Dermis microvascular lymphatic vessel endothelial cell (primary cell): ENCODE measurements around the gene NUDT13. TPM values are rescaled to one million over a fixed set of nuclear protein-coding genes. Genes with fewer than 3 reads are reported as not detected.
"Not testable (repeated sequence)": the region's sequence is repeated elsewhere in the genome, so short reads cannot be mapped to it uniquely, and the experiment has no call there.

Source experiments
- DNase-seq, 2 donors: peaks; one replicate each; pipeline versions ENCODE4 v3.0.0 to v3.0.0-alpha.2; 2010; ENCODE audit warnings: low read depth in 2 of 2
- total RNA-seq: library from RNA; depleted of rRNA; stranded (reverse); fragments of >200 nt; gene quantifications from 2 replicates; pipeline ENCODE4 v1.2.1, GENCODE V29; 2014

Gene NUDT13
- total RNA-seq, 1 donor from 2014 or later, result 1.3 TPM

DNA sequence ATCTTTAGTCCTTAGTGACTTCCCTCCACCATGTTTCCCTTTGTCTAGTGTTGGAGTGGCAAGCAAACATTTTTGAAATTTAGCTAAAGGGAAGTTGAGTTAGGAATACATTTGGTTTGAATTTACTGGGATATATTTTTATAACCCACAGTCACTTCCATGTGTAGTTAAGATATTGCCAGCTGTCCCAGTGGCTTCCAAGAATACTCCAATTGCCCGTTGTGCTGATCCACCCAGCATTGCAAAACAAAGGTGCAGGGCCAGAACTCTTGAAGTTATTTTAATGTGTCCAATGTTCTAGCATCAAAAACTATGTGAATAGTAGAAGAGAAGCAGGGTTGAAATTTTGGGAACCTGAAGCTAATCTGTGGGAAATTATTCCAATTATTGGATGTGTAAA, 11.1 kb upstream of the NUDT13 start:
- no peak for DNase-seq

DNA sequence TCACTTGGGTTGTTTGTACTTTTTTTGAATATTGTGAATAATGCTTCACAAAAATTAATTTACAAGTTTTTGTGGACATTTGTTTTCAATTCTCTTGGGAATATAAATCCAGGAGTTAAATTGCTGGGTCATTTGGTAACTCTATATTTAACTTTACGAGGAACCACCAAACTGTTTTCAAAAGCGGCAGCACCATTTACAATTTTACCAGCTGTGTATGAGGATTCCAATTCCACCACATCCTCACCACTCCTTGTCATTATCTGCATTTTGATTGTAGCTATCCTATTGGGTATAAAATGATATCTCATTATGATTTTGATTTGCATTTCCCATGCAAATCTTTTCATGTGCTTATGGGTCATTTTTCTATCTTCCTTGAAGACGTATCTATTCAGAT, 4.0 kb upstream of the NUDT13 start:
- DNase-seq, result no peak

DNA sequence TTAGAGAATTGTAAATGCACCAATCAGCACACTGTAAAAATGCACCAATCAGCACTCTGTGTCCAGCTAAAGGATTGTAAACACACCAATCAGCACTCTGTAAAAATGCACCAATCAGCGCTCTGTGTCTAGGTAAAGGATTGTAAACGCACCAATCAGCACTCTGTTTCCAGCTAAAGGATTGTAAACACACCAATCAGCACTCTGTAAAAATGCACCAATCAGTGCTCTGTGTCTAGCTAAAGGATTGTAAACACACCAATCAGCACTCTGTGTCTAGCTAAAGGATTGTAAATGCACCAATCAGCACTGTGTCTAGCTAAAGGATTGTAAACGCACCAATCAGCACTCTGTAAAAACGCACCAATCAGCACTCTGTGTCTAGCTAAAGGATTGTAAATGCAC, 1.0 kb upstream of the NUDT13 start:
- DNase-seq, result not testable (repeated sequence)

DNA sequence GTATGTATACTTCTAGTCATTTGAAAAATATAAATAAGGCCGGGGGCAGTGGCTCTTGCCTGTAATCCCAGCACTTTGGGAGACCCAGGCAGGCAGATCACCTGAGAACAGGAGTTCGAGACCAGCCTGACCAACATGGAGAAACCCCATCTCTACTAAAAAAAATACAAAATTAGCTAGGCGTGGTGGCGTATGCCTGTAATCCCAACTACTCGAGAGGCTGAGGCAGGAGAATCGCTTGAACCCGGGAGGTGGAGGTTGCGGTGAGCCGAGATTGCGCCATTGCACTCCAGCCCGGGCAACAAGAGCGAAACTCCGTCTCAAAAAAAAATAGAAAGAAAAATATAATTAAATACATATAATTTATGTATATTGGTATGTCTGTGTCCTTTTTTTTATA, 1.8 kb downstream of the NUDT13 start:
- not testable (repeated sequence) for DNase-seq

DNA sequence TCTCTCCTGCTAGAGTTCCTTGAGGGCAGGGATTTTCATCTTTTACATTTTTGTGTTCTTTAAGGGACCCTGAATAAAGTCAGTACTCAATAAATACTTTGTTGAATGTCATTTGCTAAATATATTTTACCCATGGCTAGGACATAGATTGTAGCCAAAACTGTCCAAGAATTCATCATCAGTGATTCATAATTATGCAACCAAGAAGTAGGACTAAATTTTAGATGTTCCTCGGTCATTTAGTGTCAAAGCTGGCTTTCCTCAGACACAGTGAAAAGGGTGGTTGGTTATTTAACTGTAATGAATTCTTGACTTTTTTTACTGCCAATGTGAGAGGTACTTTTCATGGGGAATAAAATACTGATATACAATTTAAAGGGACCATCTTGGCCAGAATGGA, 3.3 kb downstream of the NUDT13 start:
- no peak for DNase-seq

DNA sequence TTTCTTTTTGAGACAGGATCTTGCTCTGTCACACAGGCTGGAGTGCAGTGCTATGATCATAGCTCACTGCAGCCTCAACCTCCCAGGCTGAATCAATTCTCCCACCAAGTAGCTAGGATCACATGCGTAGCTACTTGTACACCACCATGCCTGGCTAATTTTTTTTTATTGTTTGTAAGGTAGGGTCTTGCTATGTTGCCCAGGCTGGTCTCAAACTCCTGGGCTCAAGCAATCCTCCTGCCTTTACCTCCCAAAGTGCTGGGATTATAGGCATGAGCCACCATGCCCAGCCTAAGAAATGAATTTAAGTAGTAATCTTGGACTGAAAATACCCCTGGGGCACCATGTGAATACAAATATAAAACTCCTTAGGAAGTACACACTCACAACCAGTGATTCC, 5.8 kb downstream of the NUDT13 start:
- DNase-seq, result no peak

DNA sequence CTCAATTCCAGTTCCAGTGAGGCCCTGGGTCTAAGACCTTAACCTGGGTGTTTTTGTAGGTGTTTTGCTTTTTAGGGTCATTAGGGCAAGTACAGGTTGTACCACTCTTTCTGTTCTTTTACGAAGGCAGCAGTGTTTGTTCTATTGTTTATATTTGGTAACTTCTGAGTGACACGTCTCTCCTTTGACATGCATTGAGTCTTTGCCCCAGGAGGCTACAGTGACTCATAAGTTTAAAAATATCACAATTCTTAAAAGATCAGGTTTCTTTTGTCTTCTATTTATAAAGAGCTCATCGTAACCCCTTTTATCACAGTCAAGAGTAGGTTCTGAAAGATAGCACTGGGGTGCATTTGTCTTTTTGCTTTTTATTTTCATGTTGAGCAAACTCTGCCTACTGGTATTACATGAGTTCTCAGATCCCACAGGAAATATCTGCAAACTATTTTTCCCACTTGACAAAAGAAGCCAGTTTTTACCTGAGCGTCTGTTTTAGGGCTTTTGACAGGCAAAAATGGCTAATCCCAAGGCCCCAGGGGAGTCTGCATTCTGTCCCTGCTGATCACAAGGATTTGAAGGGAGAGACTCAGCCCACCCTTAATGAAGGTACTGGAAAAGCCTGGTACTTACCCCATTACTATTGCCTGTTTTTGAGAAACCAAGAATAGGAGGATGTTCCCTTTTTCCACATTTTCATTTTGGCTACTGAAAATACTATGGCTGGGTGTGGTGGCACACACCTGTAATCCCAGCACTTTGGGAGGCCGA, 7.9 kb downstream of the NUDT13 start:
- peak in 1 of 2 donors; percentile 75 for DNase-seq

DNA sequence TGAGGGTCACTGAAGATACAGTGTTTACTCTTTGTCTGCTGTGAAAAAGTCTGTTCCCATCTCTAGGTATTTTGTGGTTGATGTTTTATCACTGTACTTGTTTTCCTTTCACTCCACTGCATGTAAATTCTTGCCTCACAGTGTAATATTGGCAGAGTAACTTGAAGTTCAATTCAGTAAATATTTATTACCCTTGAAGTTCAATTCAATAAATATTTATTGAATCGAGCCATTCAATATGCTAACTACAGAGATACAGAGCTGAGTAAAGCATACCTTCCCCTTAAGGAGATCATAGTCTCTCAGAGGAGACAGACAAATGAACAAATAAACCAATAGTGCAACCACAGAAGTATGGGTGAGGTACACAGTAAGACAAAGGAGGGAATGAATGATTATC, 9.2 kb downstream of the NUDT13 start:
- DNase-seq, result no peak

DNA sequence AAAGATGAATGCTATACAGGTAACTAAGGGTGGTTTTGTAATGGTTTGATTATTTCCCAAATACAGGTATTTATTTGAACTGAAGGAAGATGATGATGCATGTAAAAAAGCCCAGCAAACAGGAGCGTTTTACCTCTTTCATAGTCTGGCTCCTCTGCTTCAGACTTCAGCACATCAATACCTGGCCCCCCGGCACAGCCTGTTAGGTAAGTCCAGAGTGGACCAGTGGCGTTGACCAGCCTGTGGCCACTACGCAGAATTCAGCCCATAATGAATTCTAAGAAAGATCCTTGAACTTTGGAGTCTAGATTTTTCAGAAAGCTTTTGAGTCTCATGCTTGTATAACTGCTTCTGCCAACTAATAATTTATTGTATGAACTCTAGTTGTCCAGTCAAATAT, 9.7 kb downstream of the NUDT13 start:
- no peak for DNase-seq

DNA sequence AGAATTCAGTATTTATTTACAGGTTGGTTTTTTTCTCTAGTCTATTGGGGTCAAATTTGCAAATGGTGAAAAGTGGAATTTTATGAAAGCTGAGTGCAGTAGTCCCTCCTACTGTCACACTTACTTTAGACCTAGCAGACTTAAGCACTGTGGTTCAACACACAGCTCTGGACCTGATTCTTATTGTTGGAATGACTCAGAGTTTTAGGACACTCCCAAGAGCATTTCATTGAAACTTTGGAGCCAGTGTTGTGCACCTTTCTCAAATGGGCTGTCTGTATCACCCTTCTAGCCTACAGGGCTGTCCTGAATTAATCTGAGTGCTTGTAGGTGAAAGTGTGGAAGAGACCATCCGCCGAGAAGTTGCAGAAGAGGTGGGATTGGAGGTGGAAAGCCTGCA, 16.1 kb downstream of the NUDT13 start:
- no peak for DNase-seq

DNA sequence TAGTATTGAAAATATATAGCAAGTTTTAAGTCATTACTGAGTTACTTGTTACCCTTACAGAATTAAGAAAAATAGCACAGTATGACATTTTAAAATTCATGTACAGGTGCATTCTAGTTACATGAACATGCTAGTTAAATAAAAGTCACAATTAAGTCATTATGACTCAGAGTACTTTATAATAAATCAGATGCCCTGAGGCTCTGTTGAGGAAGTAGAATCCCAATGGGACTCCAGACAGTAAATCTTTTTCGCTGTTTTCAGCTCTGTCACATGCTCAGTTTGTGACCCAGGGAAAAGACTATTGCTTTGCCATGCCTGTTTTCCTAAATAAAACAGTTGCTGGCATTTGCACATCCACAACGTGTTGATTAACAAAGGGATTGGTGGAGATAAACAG, 21.0 kb downstream of the NUDT13 start:
- DNase-seq, result no peak

DNA sequence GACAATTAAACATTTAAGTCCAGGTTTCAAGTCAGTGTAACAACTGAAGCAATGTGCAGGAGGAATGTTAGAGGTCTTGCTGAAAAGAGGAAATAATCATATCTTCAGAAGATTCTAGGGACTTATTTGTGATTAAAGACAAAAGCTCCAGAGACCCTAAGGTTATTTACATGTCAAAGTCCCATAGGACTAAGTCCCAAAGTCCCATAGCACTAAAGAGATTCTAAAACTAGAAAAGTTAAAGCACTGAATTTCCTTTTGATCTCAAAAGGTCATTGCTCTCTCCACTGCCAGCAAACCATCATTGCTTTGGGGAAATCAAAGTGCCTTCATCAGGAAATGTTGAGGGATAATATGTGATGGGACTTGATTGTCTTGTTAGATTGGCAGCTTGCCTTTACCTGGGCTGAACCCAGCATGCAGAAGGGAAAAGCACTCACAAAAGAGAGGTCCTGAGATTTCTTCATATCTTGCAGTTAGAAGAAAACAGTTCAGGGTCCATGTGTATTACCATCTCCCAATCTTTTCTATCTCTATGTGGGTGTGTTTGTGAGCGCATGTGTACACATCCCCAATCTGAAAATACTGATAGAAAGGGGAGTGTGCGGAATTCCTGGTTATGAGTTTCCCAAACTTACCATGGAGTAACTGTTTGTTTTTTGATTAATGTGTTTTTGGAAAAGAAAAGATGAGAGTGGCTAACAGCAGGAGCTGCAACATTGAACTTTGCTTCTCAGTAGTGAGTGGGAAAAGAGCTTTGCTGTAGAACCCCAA, 21.8 kb downstream of the NUDT13 start:
- DNase-seq, result no peak

DNA sequence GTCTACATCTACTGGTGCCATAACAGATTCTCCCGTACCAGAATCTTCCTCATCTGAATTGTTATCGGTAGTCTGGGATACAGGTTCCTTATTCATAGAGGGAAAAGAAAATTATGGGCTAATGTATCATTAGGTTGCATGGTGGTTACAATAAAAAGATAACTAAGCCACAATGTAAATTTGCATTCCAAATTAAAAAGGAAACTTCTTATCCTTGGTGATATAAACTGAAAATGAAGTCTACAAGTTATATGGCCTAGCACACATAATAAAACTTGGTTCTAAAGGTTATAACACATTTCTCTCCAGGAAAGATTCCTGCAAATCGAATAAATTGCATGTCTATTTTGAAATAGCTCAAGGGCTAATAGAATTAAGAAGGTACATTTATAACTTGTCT, 24.5 kb downstream of the NUDT13 start:
- no peak for DNase-seq

DNA sequence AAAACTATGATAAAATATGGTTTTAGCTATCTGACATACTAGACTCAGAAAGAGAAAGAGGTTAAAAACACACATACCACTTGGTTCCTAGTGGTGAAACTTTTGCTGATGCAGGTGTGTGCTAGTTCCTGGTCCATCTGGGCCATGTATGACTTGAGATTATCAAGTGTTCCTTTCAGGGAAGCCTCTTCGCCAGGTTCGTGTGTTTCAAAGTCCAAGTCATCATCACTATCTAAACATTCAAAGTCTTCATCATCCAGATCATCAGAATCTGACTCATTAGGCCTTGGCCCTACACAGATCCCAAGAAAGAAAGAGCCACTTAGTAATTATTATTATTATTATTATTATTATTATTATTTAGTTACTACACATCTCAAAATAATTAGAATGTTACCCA, 26.4 kb downstream of the NUDT13 start:
- no peak for DNase-seq

DNA sequence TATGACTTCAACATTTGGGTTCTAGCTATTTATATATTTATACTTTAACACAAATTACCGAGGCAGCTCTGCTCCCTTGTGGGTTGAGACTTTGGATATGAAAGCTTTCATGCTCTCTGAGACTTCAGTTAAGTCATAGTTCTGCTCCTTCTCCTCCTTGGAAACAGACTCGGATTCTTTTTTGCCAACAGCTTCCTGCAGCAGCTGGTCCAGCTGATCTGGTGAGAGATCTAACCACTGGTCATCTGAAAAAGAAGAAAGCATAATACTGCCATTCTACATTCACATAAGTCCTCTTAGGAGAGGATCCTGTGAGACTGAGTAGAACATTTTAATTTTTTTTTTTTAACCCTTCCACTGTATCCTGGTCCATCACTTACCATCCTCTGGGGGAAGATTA, 29.0 kb downstream of the NUDT13 start:
- no peak for DNase-seq

DNA sequence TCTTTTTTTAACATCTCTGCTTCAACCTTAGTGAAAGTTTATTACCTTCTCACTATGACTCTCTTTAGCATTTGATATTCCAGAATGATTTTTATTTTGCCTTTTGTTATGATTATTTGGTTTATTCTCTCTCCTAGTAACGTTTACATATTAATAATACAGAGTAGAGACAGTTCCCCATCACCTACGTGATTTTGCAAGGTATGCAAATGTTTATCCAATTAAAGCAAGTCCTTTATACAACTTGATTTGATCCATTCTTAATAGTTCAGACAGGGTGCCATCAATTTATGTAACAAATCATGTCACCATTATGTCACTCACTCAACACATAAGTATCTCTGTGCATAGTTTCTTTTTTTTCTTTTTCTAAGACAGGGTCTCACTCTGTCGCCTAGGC, 31.3 kb downstream of the NUDT13 start:
- no peak for DNase-seq

DNA sequence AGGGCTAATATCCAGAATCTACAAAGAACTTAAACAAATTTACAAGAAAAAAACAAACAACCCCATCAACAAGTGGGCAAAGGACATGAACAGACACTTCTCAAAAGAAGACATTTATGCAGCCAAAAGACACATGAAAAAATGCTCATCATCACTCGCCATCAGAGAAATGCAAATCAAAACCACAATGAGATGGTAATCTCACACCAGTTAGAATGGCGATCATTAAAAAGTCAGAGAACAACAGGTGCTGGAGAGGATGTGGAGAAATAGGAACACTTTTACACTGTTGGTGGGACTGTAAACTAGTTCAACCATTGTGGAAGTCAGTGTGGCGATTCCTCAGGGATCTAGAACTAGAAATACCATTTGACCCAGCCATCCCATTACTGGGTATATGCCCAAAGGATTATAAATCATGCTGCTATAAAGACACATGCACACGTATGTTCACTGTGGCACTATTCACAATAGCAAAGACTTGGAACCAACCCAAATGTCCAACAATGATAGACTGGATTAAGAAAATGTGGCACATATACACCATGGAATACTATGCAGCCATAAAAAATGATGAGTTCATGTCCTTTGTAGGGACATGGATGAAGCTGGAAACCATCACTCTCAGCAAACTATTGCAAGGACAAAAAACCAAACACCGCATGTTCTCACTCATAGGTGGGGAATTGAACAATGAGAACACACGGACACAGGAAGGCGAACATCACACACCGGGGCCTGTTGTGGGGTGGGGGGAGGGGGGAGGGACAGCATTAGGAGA, 40.6 kb downstream of the NUDT13 start:
- not testable (repeated sequence) for DNase-seq

DNA sequence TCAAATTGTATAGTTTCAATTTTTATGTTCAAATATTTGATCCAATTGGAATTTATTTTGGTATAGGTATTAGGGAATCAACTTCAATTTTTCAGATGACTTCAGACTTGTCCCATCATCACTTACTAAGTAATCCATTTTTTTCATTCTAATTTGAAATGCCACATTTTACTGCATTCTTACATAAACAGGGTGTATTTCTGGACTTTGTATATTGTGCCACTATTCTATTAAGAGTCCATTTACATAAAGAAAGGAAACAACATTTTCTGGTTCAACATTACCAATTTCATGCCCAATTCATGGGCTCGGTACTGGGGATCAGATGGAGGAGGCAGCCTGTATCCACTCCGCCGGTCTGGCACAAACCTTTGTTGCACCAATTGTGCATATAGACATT, 41.8 kb downstream of the NUDT13 start:
- DNase-seq, result no peak

DNA sequence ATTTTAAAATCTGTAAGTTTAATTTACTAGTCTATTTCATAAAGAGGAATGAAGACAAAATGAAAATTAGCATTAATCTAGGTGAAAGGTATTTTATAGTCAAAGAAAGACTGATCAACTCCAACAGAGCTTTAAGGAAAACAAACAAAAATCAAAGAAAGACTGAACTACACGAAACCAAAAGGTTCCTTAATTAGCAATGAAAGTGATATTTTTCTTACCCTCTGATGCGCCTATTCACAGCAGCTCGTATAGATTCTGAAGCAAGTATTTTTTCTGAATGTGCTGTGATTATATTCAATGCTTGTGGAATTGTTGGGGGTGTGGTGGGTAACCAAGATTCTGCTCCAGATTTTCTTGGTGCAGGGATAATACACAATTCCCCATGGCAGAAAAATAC, 45.8 kb downstream of the NUDT13 start:
- DNase-seq, result no peak

DNA sequence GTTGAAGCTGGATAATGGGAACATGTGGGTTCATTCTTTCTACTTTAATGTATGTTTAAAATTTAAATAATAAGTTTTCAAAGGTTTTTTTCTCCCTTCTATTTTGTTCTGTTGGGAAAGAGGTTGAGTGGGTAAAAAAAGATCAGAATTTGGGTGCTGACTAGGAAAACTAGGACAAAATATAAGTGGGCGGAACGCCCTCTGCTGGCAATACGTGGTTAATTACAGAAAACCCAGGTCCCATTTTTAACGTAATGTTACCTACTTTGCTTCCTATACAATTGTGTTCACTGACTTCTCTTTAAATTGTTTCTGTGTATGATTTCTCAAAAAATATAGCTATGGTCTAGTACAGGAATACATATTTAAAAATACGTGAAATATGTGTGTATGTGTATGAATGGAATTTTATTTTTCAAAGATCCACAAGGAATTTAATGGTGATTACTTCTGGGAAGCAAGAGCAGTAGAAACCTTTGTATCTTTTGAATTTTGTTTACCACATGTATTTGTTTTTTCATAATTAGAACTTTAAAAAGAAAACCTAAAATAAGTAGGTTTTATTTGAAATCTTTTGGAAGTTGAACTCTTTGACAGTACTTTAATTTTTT, 48.9 kb downstream of the NUDT13 start:
- DNase-seq, result peak; percentile 39 to 54

DNA sequence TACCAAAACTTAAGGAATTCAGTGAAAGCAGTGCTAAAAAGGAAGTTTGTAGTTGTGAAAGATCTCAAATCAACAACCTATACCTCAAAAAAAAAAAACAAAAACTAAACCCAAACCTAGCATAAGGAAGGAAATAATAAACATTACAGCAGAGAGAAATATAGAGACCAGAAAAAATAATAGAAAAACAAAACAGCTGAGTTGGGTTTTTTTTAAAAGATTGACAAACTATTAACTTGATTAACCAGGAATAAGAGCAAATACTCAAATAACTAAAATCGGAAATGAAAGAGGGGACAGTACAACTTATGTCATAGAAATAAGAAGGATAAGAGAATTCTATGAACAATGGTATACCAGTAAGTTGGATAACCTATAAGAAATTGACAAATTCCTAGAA, 50.8 kb downstream of the NUDT13 start:
- no peak for DNase-seq

DNA sequence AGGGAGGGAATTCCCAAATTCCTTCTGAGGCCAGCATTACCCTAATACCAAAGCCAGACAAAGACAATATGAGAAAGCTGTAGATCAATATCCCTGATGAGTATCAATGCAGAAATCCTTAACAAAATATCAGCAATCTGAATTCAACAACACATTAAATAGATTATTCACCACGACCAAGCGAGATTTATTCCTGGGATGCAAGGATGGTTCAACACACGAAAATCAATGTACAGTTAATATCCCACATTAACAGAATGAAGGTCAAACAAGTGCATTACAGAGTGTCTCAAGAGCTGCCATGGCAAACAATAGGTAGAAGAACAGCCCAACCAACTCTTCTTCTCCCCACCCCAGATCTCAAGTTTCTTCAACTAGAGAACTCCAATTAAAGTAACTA, 51.4 kb downstream of the NUDT13 start:
- DNase-seq, result no peak
